Natural killer cell (primary cell): ENCODE measurements around the gene ZNF471. TPM values are rescaled to one million over a fixed set of nuclear protein-coding genes. Genes with fewer than 3 reads are reported as not detected.

Source experiments
- ATAC-seq, 3 donors: fragments of 150-1000 bp in 2 of 3; fragments of 200-7000 bp in 1 of 3; cut with Tn5 transposase; 1 replicate in 1 of 3; 2 replicates in 2 of 3; pipeline ENCODE4 v1.10.0; 2021; ENCODE audit warnings: mild to moderate bottlenecking in 2 of 3, moderate library complexity in 2 of 3
- DNase-seq, 2 donors: peaks; one replicate each; pipeline versions ENCODE4 v3.0.0 to v3.0.0-alpha.2; 2013 to 2021; ENCODE audit warnings: mixed read lengths in 1 of 2
- H3K27ac ChIP-seq: one replicate; pipeline ENCODE4 v1.5.1; 2013; ENCODE audit warnings: mild to moderate bottlenecking, low read length
- H3K27me3 ChIP-seq: one replicate; pipeline ENCODE4 v1.6.1; 2013; ENCODE audit warnings: low read length; ENCODE audit not compliant: control insufficient read depth, insufficient read depth
- H3K36me3 ChIP-seq: one replicate; pipeline ENCODE4 v1.6.1; 2013; ENCODE audit warnings: low read length; ENCODE audit not compliant: control insufficient read depth, insufficient read depth
- H3K4me1 ChIP-seq: one replicate; pipeline ENCODE4 v1.6.1; 2013; ENCODE audit warnings: low read length; ENCODE audit not compliant: control insufficient read depth, insufficient read depth
- H3K4me3 ChIP-seq: one replicate; pipeline ENCODE4 v1.5.1; 2013; ENCODE audit warnings: low read length
- H3K9me3 ChIP-seq: one replicate; pipeline ENCODE4 v1.6.1; 2013; ENCODE audit warnings: low read length; ENCODE audit not compliant: control insufficient read depth, insufficient read depth
- H3K27ac Mint-ChIP-seq, 2 donors: one replicate each; pipeline ENCODE4 v1.8.0; 2022; ENCODE audit warnings: mild to moderate bottlenecking in 2 of 2, mixed read lengths in 2 of 2, moderate library complexity in 1 of 2
- H3K27me3 Mint-ChIP-seq, 2 donors: one replicate each; pipeline ENCODE4 v1.8.0; 2022; ENCODE audit warnings: low read depth in 2 of 2, mixed read lengths in 2 of 2
- H3K36me3 Mint-ChIP-seq: one replicate; pipeline ENCODE4 v1.8.0; 2022; ENCODE audit warnings: mixed read lengths
- H3K4me1 Mint-ChIP-seq, 2 donors: one replicate each; pipeline ENCODE4 v1.8.0; 2022; ENCODE audit warnings: mixed read lengths in 2 of 2
- H3K4me3 Mint-ChIP-seq: one replicate; pipeline ENCODE4 v1.8.0; 2022; ENCODE audit warnings: mild to moderate bottlenecking, moderate library complexity, mixed read lengths
- H3K9me3 Mint-ChIP-seq, 2 donors: one replicate each; pipeline ENCODE4 v1.8.0; 2022; ENCODE audit warnings: mixed read lengths in 2 of 2
- CTCF ChIP-seq: fragments of 200-600 bp; IDR thresholded peaks from one replicate; pipeline ENCODE4 v1.8.0; 2022; ENCODE audit warnings: antibody characterized with exemption
- WGBS: methylation state at CpG from one replicate; pipeline ENCODE4 v1.1.7; 2013; ENCODE audit warnings: missing lambda C conversion rate; ENCODE audit not compliant: insufficient coverage; 5-methylcytosine and 5-hydroxymethylcytosine counted together
- intact Hi-C: fragments of 100-400 bp; cut with micrococcal nuclease; formaldehyde crosslinking; loops from one replicate; pipeline ENCODE4 v1.14.2; 2022
- total RNA-seq, 4 donors: library from RNA; stranded (reverse); fragments of 120-200 nt in 1 of 4; gene quantifications; one replicate each; pipeline versions ENCODE4 v1.2.3 to v1.2.4, GENCODE V29; 2013 to 2022

The ZNF471 gene
- total RNA-seq, 3 donors from 2014 or later (not counting 1 experiment from before 2014, with no cell fraction given), result 0.33 to 1.0 (median 0.48) TPM

DNA sequence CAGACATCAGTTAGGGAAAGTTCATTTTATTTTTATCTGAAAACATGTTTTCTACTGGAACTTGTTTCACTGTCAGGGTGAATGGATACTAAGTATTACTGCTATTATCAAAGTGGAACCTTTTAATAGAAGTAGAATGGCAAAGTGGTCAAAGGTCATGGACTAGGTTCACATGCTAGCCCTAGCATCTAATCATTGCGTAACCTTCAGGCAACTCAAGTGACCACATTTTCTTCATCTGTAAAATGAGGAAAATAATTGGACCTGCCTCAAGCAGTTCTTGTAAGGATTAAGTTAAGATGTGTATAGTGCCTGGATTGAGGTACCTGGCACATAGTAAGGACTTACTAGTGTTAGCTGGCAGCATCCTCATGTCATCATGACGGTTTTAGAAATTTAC is 36.1 kb downstream of the ZNF471 start:
- TF ChIP-seq CTCF, result no peak
- Mint-ChIP-seq H3K27ac (no peak overlapping the region), H3K4me1 (peaks cover 9 to 24% of the 10 kb centered on the region in 2 donors), H3K36me3 (peaks cover 28% of the 10 kb centered on the region), H3K27me3 (no peaks in the 10 kb centered on the region), H3K9me3 (peaks cover 3 to 11% of the 10 kb centered on the region in 2 donors), H3K4me3 (no peak overlapping the region)
- H3K27me3 ChIP-seq, result no peaks in the 10 kb centered on the region
- DNase-seq (no peak), ATAC-seq (no peak)
- H3K4me1 ChIP-seq, result peaks cover 10% of the 10 kb centered on the region
- intact Hi-C loops, result no loop called here
- H3K36me3 ChIP-seq, result peaks cover 11% of the 10 kb centered on the region
- no peak overlapping the region for H3K27ac ChIP-seq
- peaks cover 58% of the 10 kb centered on the region for H3K9me3 ChIP-seq
- no peak overlapping the region for H3K4me3 ChIP-seq
- WGBS, result 89% methylated on average over 2 of the region's 2 CpGs

GRCh38 chr19:56547535-56547934 is 39.9 kb downstream of the ZNF471 start:
- WGBS, result 82% methylated on average over 6 of the region's 6 CpGs
- no peaks in the 10 kb centered on the region for H3K4me1 ChIP-seq
- no peak for ATAC-seq
- TF ChIP-seq CTCF, result no peak
- no peak overlapping the region for H3K4me3 ChIP-seq
- peaks cover 56% of the 10 kb centered on the region for H3K9me3 ChIP-seq
- Mint-ChIP-seq H3K36me3 (peaks cover 46% of the 10 kb centered on the region), H3K9me3 (peaks cover 11 to 18% of the 10 kb centered on the region in 2 donors), H3K4me1 (no peaks in the 10 kb centered on the region), H3K27me3 (no peaks in the 10 kb centered on the region), H3K4me3 (no peak overlapping the region), H3K27ac (no peak overlapping the region)
- no peak for DNase-seq
- H3K27ac ChIP-seq, result no peak overlapping the region
- intact Hi-C loops, result no loop called here
- no peaks in the 10 kb centered on the region for H3K27me3 ChIP-seq
- H3K36me3 ChIP-seq, result peaks cover 34% of the 10 kb centered on the region

DNA sequence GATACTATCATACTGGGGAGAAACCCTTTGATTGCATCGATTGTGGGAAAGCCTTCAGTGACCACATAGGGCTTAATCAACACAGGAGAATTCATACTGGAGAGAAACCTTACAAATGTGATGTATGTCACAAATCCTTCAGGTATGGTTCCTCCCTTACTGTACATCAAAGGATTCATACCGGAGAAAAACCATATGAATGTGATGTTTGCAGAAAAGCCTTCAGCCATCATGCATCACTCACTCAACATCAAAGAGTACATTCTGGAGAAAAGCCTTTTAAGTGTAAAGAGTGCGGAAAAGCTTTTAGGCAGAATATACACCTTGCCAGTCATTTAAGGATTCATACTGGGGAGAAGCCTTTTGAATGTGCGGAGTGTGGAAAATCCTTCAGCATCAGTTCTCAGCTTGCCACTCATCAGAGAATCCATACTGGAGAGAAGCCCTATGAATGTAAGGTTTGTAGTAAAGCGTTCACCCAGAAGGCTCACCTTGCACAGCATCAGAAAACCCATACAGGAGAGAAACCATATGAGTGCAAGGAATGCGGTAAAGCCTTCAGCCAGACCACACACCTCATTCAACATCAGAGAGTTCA is 46.7 kb downstream of the ZNF471 start:
- Histone ChIP-seq H3K9me3 (peaks cover 46% of the 10 kb centered on the region), H3K27me3 (no peaks in the 10 kb centered on the region), H3K36me3 (peaks cover 21% of the 10 kb centered on the region), H3K27ac (no peak overlapping the region), H3K4me3 (no peak overlapping the region), H3K4me1 (no peaks in the 10 kb centered on the region)
- DNase-seq (no peak), ATAC-seq (no peak)
- no peaks in the 10 kb centered on the region for H3K4me1 Mint-ChIP-seq
- intact Hi-C loops, result no loop called here
- H3K9me3 Mint-ChIP-seq, result peaks cover 21 to 23% of the 10 kb centered on the region in 2 donors
- peaks cover 63% of the 10 kb centered on the region for H3K36me3 Mint-ChIP-seq
- TF ChIP-seq CTCF, result no peak
- 92% methylated on average over 2 of the region's 6 CpGs for WGBS
- H3K27ac Mint-ChIP-seq, result no peak overlapping the region
- no peak overlapping the region for H3K4me3 Mint-ChIP-seq
- no peaks in the 10 kb centered on the region for H3K27me3 Mint-ChIP-seq

GRCh38 chr19:56562766-56563165 is 55.1 kb downstream of the ZNF471 start:
- Histone ChIP-seq H3K27ac (no peak overlapping the region), H3K36me3 (no peaks in the 10 kb centered on the region), H3K9me3 (peaks cover 46% of the 10 kb centered on the region), H3K4me1 (peaks cover 6% of the 10 kb centered on the region), H3K27me3 (no peaks in the 10 kb centered on the region), H3K4me3 (no peak overlapping the region)
- TF ChIP-seq CTCF, result no peak
- Mint-ChIP-seq H3K27me3 (no peaks in the 10 kb centered on the region), H3K36me3 (peaks cover 58% of the 10 kb centered on the region), H3K27ac (no peak overlapping the region), H3K4me3 (no peak overlapping the region), H3K9me3 (peaks cover 15 to 32% of the 10 kb centered on the region in 2 donors), H3K4me1 (peaks cover 9% of the 10 kb centered on the region in 2 donors)
- WGBS, result 96% methylated on average over 1 of the region's 2 CpGs
- DNase-seq (no peak), ATAC-seq (no peak)
- intact Hi-C loops, result no loop called here
